Measurements from ENCODE around the gene STRAP. TPM values are rescaled to one million over a fixed set of nuclear protein-coding genes. Genes with fewer than 3 reads are reported as not detected.
"Not testable (repeated sequence)": the region's sequence is repeated elsewhere in the genome, so short reads cannot be mapped to it uniquely, and the experiment has no call there.

Gene STRAP
- total and polyA plus RNA-seq, 10 donors: 41.9 to 68.8 (median 57.2) TPM

DNA sequence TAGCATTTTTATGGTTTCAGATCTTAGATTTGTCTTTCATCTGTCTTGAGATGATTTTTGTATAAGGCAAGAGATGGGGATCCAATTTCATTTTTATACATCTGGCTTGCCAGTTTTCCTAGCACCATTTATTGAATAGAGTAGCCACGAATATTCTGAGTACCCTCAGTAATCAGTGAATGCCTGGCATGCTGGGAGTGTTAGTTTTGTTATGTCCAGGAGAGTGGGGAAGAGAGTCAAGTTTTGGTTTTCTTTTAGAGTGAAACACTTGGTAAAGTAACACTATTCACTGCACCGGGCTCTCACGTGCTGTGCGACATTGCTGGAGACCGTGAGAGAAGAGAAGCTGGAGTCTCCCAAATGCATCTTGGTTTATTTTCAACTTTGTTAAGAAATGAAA, 60.3 kb downstream of the STRAP start:
- TF ChIP-seq POLR2AphosphoS5 (IDR thresholded peaks at IDR 0.05) (no peak), POLR2A (IDR thresholded peaks at IDR 0.05) (no peak)
- TF ChIP-seq, protein P1, sequence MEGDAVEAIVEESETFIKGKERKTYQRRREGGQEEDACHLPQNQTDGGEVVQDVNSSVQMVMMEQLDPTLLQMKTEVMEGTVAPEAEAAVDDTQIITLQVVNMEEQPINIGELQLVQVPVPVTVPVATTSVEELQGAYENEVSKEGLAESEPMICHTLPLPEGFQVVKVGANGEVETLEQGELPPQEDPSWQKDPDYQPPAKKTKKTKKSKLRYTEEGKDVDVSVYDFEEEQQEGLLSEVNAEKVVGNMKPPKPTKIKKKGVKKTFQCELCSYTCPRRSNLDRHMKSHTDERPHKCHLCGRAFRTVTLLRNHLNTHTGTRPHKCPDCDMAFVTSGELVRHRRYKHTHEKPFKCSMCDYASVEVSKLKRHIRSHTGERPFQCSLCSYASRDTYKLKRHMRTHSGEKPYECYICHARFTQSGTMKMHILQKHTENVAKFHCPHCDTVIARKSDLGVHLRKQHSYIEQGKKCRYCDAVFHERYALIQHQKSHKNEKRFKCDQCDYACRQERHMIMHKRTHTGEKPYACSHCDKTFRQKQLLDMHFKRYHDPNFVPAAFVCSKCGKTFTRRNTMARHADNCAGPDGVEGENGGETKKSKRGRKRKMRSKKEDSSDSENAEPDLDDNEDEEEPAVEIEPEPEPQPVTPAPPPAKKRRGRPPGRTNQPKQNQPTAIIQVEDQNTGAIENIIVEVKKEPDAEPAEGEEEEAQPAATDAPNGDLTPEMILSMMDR (IDR thresholded peaks at IDR 0.05 in 8 of 11, conservative IDR thresholded peaks at IDR 0.05 in 3 of 11): no peak
- Histone ChIP-seq H3K4me3 (no peak overlapping the region), H3K36me3 (peaks cover 0 to 9% (median 0%) of the 10 kb centered on the region in 6 donors), H3K27me3 (replicated peaks in 1 of 7) (no peaks in the 10 kb centered on the region), H3K4me1 (no peaks in the 10 kb centered on the region), H3K27ac (no peak overlapping the region), H3K9me3 (peaks cover 2 to 44% (median 21%) of the 10 kb centered on the region in 8 donors)
- DNase-seq: no peak
- intact Hi-C loops (cut with DNase I; ENCODE audit: low total_unique reads): no loop called here
- 94 to 98% (median 96%) methylated on average over 5 of the region's 5 CpGs for WGBS, 5 donors

DNA sequence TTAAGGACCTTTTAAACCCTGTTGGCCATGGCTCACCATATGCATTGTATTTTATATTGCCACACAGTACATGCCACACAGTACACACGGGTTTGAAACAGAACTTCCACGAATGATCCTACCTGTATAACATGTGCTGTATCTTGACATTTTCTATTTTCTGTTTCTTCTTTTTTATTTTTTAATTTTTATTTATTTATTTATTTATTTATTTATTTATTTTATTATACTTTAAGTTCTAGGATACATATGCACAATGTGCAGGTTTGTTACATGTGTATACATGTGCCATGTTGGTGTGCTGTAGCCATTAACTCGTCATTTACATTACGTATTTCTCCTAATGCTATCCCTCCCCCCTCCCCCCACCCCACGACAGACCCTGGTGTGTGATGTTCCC, 61.3 kb downstream of the STRAP start:
- H3K9me3 ChIP-seq: peaks cover 2 to 46% (median 20%) of the 10 kb centered on the region in 8 donors
- intact Hi-C loops (cut with DNase I; ENCODE audit: low total_unique reads); H3K36me3 ChIP-seq; DNase-seq; H3K4me3 ChIP-seq; H3K4me1 ChIP-seq; H3K27ac ChIP-seq; H3K27me3 ChIP-seq (replicated peaks in 1 of 7): not testable (repeated sequence)
- 95 to 99% (median 98%) methylated on average over 5 of the region's 5 CpGs for WGBS, 5 donors

DNA sequence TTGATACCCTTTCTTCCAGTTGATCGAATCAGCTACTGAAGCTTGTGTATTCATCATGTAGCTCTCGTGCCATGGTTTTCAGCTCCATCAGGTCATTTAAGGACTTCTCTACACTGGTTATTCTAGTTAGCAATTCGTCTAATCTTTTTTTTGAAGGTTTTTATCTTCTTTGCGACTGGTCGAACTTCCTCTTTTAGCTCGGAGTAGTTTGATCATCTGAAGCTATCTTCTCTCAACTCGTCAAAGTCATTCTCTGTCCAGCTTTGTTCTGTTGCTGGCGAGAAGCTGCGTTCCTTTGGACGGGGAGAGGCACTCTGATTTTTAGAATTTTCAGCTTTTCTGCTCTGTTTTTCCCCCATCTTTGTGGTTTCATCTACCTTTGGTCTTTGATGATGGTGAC, 66.3 kb downstream of the STRAP start:
- H3K27me3 ChIP-seq (replicated peaks in 1 of 7); H3K4me1 ChIP-seq; H3K4me3 ChIP-seq; intact Hi-C loops (cut with DNase I; ENCODE audit: low total_unique reads); H3K27ac ChIP-seq; H3K36me3 ChIP-seq; DNase-seq: not testable (repeated sequence)
- H3K9me3 ChIP-seq: peaks cover 0 to 29% (median 9%) of the 10 kb centered on the region in 8 donors
- 93 to 97% (median 96%) methylated on average over 10 of the region's 10 CpGs for WGBS, 5 donors

Other genes with a start within 250 kb of the STRAP start
- 10 to 100 TPM; 14.2 to 90.5 (median 47.5) TPM for gene EPS8, start 93.0 kb upstream of the STRAP start, total RNA-seq
- gene EPS8, start 93.0 kb upstream of the STRAP start, polyA plus RNA-seq: 1 to 10 TPM; 4.6 to 6.9 (median 5.5) TPM
- gene DERA, start 28.9 kb downstream of the STRAP start, total RNA-seq: 10 to 100 TPM; 21.5 to 35.4 (median 28.1) TPM
- 10 to 100 TPM; 14.5 to 22.0 (median 20.3) TPM for gene DERA, start 28.9 kb downstream of the STRAP start, polyA plus RNA-seq

Measured in spleen (tissue), 11 donors.